H1 (cell line): Measurements from ENCODE around the gene RPTOR.

Experiments
- CHD2 ChIP-seq: IDR thresholded peaks from 2 replicates; pipeline ENCODE4 v1.6.1; 2012; ENCODE audit warnings: low read length, improper control_type of control experiment
- CTCF ChIP-seq, 3 experiments: IDR thresholded peaks; 1 replicate in 2 of 3; 2 replicates in 1 of 3; pipeline versions ENCODE4 v1.5.1 to v1.6.1; 2011; ENCODE audit warnings: low read length in 3 of 3, mild to moderate bottlenecking in 3 of 3, inconsistent platforms in 2 of 3, low read depth in 1 of 3, moderate library complexity in 1 of 3; ENCODE audit not compliant: insufficient read depth in 1 of 3; ENCODE audit errors: control extremely low read depth in 1 of 3
- EP300 ChIP-seq, 2 experiments: IDR thresholded peaks; 1 replicate in 1 of 2; 2 replicates in 1 of 2; pipeline ENCODE4 v1.6.1; 2011 to 2012; ENCODE audit warnings: low read depth in 2 of 2, low read length in 2 of 2, mild to moderate bottlenecking in 2 of 2, borderline replicate concordance in 1 of 2, inconsistent platforms in 1 of 2, moderate library complexity in 1 of 2
- FOSL1 ChIP-seq: IDR thresholded peaks from 2 replicates; pipeline ENCODE4 v1.6.1; 2011; ENCODE audit warnings: mild to moderate bottlenecking, low read depth, low read length, moderate library complexity; ENCODE audit not compliant: insufficient read depth
- POLR2A ChIP-seq, 2 experiments: IDR thresholded peaks; 1 replicate in 1 of 2; 2 replicates in 1 of 2; pipeline ENCODE4 v1.6.1; 2011; ENCODE audit warnings: low read depth in 2 of 2, low read length in 2 of 2, mild to moderate bottlenecking in 2 of 2; ENCODE audit errors: control extremely low read depth in 1 of 2
- SP2 ChIP-seq: IDR thresholded peaks from 2 replicates; pipeline ENCODE4 v1.6.1; 2012; ENCODE audit warnings: mild to moderate bottlenecking, low read length, inconsistent platforms
- TAF1 ChIP-seq: IDR thresholded peaks from 2 replicates; pipeline ENCODE4 v1.6.1; 2011; ENCODE audit warnings: mild to moderate bottlenecking, low read depth, low read length
- TCF12 ChIP-seq: IDR thresholded peaks from 2 replicates; pipeline ENCODE4 v1.6.1; 2011; ENCODE audit warnings: low read depth, mild to moderate bottlenecking, low read length
- ZNF274 ChIP-seq: IDR thresholded peaks from 2 replicates; pipeline ENCODE4 v1.7.0; 2012; ENCODE audit warnings: low read length, borderline replicate concordance; ENCODE audit errors: extremely low read depth

- TF ChIP-seq TAF1 (no peak), EP300 (IDR thresholded peaks at IDR 0.05; ENCODE audit: borderline replicate concordance in 1 of 2, low read depth in 2 of 2, low read length in 2 of 2) (no peak), CTCF (IDR thresholded peaks at IDR 0.05; ENCODE audit: control extremely low read depth in 1 of 3, insufficient read depth in 1 of 3, low read depth in 1 of 3, low read length in 3 of 3) (no peak), POLR2A (IDR thresholded peaks at IDR 0.05; ENCODE audit: control extremely low read depth in 1 of 2, low read depth in 2 of 2, low read length in 2 of 2) (no peak), FOSL1 (no peak), SP2 (no peak), ZNF274 (no peak), CHD2 (no peak), TCF12 (no peak)
These were observed 354.1 kb downstream of the RPTOR start for GRCh38 chr17:80898716-80899115.
